Transverse colon (tissue), 4 donors: Measurements from ENCODE around the gene NPAS1. TPM values are rescaled to one million over a fixed set of nuclear protein-coding genes. Genes with fewer than 3 reads are reported as not detected.
A peak's percentile ranks its signal among the peaks of the same experiment; 100 is the strongest.
"Not testable (repeated sequence)": the region's sequence is repeated elsewhere in the genome, so short reads cannot be mapped to it uniquely, and the experiment has no call there.

ENCODE experiments used
- DNase-seq: peaks from one replicate; pipeline ENCODE4 v3.0.0-alpha.2; 2019
- H3K27ac ChIP-seq, 4 donors: fragments of 200-600 bp; sonication (generic); 2 replicates each; pipeline ENCODE4 v1.5.1; 2016 to 2018; ENCODE audit warnings: inconsistent platforms in 4 of 4
- H3K27me3 ChIP-seq: fragments of 200-600 bp; sonication (generic); 2 replicates; pipeline ENCODE4 v1.5.1; 2017; ENCODE audit warnings: inconsistent platforms
- H3K36me3 ChIP-seq, 4 donors: fragments of 200-600 bp; sonication (generic); 2 replicates each; pipeline ENCODE4 v1.5.1; 2017 to 2019; ENCODE audit warnings: inconsistent platforms in 4 of 4
- H3K4me1 ChIP-seq, 4 donors: fragments of 200-600 bp; sonication (generic); 2 replicates each; pipeline ENCODE4 v1.5.1; 2017 to 2020; ENCODE audit warnings: inconsistent platforms in 4 of 4
- H3K4me3 ChIP-seq, 4 donors: fragments of 200-600 bp; sonication (generic); 1 replicate in 1 of 4; 2 replicates in 3 of 4; pipeline versions ENCODE4 v1.5.1 to v1.6.1; 2017 to 2019; ENCODE audit warnings: inconsistent platforms in 4 of 4
- H3K9me3 ChIP-seq, 2 donors: fragments of 200-600 bp; sonication (generic); 2 replicates each; pipeline ENCODE4 v1.5.1; 2017 to 2019; ENCODE audit warnings: inconsistent platforms in 2 of 2
- CTCF ChIP-seq, 5 experiments: fragments of 200-600 bp in 3 of 5; fragments of 450-650 bp in 2 of 5; sonication (generic) in 3 of 5; IDR thresholded peaks; 1 replicate in 2 of 5; 2 replicates in 3 of 5; pipeline ENCODE4 v1.5.1; 2016 to 2017; ENCODE audit warnings: antibody characterized with exemption in 5 of 5, inconsistent platforms in 3 of 5, mild to moderate bottlenecking in 2 of 5, moderate library complexity in 1 of 5
- EP300 ChIP-seq: sonication (generic); formaldehyde crosslinking; IDR thresholded peaks from one replicate; pipeline ENCODE4 v1.6.1; 2017; ENCODE audit warnings: antibody characterized with exemption, low read depth
- POLR2A ChIP-seq: fragments of 450-650 bp; IDR thresholded peaks from one replicate; pipeline ENCODE4 v1.6.1; 2016; ENCODE audit warnings: antibody characterized with exemption, mild to moderate bottlenecking, moderate library complexity
- POLR2AphosphoS5 ChIP-seq, 3 donors: sonication (generic); formaldehyde crosslinking; IDR thresholded peaks; one replicate each; pipeline ENCODE4 v1.6.1; 2016; ENCODE audit warnings: antibody characterized with exemption in 3 of 3
- WGBS, 2 donors: methylation state at CpG; one replicate each; pipeline ENCODE4 v1.1.5; 2018; ENCODE audit warnings: low coverage in 1 of 2; 5-methylcytosine and 5-hydroxymethylcytosine counted together
- in situ Hi-C, 4 donors: fragments of 200-750 bp; cut with MboI; loops; one replicate each; pipeline versions ENCODE4 v1.15.0 to v1.15.1; 2017; ENCODE audit warnings: low sequenced_read_pairs in 3 of 4, low pct_ligation_motif_present in 1 of 4, low pct_unique_long_range_greater_than_20kb in 1 of 4
- intact Hi-C: fragments of 100-400 bp; cut with DNase I; formaldehyde crosslinking; loops from one replicate; pipeline ENCODE4 v1.15.1; 2023; ENCODE audit warnings: low total_unique reads
- total RNA-seq, 4 donors: library from RNA; depleted of rRNA; stranded (reverse); fragments of >200 nt; gene quantifications; one replicate each; pipeline ENCODE4 v1.1.0, GENCODE V29; 2016

Gene NPAS1
- total RNA-seq, 4 donors from 2014 or later = 0.55 to 0.79 TPM; not detected in 2

- H3K4me1 ChIP-seq = peaks cover 0 to 6% (median 4%) of the 10 kb centered on the region in 4 donors
- in situ Hi-C loops = no loop called here
- no peak overlapping the region for H3K27ac ChIP-seq
- H3K9me3 ChIP-seq = no peaks in the 10 kb centered on the region
- no peak for DNase-seq
- H3K27me3 ChIP-seq = peaks cover 23% of the 10 kb centered on the region
- peaks cover 0 to 4% (median 0%) of the 10 kb centered on the region in 4 donors for H3K36me3 ChIP-seq
- intact Hi-C loops = no loop called here
- H3K4me3 ChIP-seq = no peak overlapping the region
- TF ChIP-seq POLR2AphosphoS5 (IDR thresholded peaks at IDR 0.05) = no peak
- TF ChIP-seq EP300 = no peak
- no peak for TF ChIP-seq POLR2A
- TF ChIP-seq CTCF (IDR thresholded peaks at IDR 0.05) = no peak
- 69% methylated on average over 4 of the region's 4 CpGs; no CpG with 5 or more reads in 1 of the 2 donors for WGBS, 2 donors
Measured at GRCh38 chr19:47005873-47006272, 13.8 kb upstream of the NPAS1 start.

GRCh38 chr19:47006496-47006895 lies 13.1 kb upstream of the NPAS1 start:
- Histone ChIP-seq H3K27ac (no peak overlapping the region), H3K9me3 (no peaks in the 10 kb centered on the region), H3K27me3 (peaks cover 29% of the 10 kb centered on the region), H3K4me1 (peaks cover 0 to 6% (median 4%) of the 10 kb centered on the region in 4 donors), H3K36me3 (no peaks in the 10 kb centered on the region), H3K4me3 (no peak overlapping the region)
- DNase-seq = no peak
- no peak for TF ChIP-seq EP300
- no peak for TF ChIP-seq CTCF (IDR thresholded peaks at IDR 0.05)
- no peak for TF ChIP-seq POLR2A
- no peak for TF ChIP-seq POLR2AphosphoS5 (IDR thresholded peaks at IDR 0.05)
- 60 to 67% methylated on average over 1 to 8 of the region's 8 CpGs for WGBS, 2 donors
- in situ Hi-C loops = no loop called here
- intact Hi-C loops = no loop called here

- H3K4me3 ChIP-seq, in situ Hi-C loops: not testable (repeated sequence)
- 60 to 65% methylated on average over 7 to 8 of the region's 8 CpGs for WGBS, 2 donors
Measured at GRCh38 chr19:47010549-47010948, 9.1 kb upstream of the NPAS1 start.

GRCh38 chr19:47012617-47013016 lies 7.0 kb upstream of the NPAS1 start:
- intact Hi-C loops (no loop called here), in situ Hi-C loops (no loop called here)
- 27% methylated on average over 8 of the region's 8 CpGs; no CpG with 5 or more reads in 1 of the 2 donors for WGBS, 2 donors
- Histone ChIP-seq H3K27me3 (peaks cover 18% of the 10 kb centered on the region), H3K4me1 (peaks cover 0 to 4% (median 0%) of the 10 kb centered on the region in 4 donors), H3K27ac (no peak overlapping the region), H3K36me3 (no peaks in the 10 kb centered on the region), H3K9me3 (no peaks in the 10 kb centered on the region), H3K4me3 (no peak overlapping the region)
- no peak for TF ChIP-seq CTCF (IDR thresholded peaks at IDR 0.05)
- TF ChIP-seq POLR2AphosphoS5 (IDR thresholded peaks at IDR 0.05) = no peak
- no peak for TF ChIP-seq EP300
- TF ChIP-seq POLR2A = no peak
- DNase-seq = no peak

More at GRCh38 chr19:47010549-47010948, 9.1 kb upstream of the NPAS1 start:
- H3K36me3 ChIP-seq, H3K4me1 ChIP-seq, intact Hi-C loops, H3K27ac ChIP-seq, H3K9me3 ChIP-seq, DNase-seq: not testable (repeated sequence)
- H3K27me3 ChIP-seq = peaks cover 18% of the 10 kb centered on the region

- Histone ChIP-seq H3K27ac (no peak overlapping the region), H3K4me3 (no peak overlapping the region), H3K4me1 (peaks cover 0 to 4% (median 0%) of the 10 kb centered on the region in 4 donors), H3K36me3 (no peaks in the 10 kb centered on the region), H3K27me3 (peaks cover 18% of the 10 kb centered on the region), H3K9me3 (no peaks in the 10 kb centered on the region)
- 8 to 17% methylated on average over 3 to 16 of the region's 16 CpGs for WGBS, 2 donors
- peak; percentile 84 for DNase-seq
- intact Hi-C loops (no loop called here), in situ Hi-C loops (no loop called here)
- TF ChIP-seq CTCF (IDR thresholded peaks at IDR 0.05) (peak; percentile 94 to 99 (median 98)), EP300 (no peak)
Measured at GRCh38 chr19:47013041-47013517, 6.6 kb upstream of the NPAS1 start.
